ENCODE measurements around the gene TNRC6C. TPM values are rescaled to one million over a fixed set of nuclear protein-coding genes. Genes with fewer than 3 reads are reported as not detected.

The TNRC6C gene
- total RNA-seq, 4 donors from 2014 or later: 6.4 to 20.5 (median 10.5) TPM

DNA sequence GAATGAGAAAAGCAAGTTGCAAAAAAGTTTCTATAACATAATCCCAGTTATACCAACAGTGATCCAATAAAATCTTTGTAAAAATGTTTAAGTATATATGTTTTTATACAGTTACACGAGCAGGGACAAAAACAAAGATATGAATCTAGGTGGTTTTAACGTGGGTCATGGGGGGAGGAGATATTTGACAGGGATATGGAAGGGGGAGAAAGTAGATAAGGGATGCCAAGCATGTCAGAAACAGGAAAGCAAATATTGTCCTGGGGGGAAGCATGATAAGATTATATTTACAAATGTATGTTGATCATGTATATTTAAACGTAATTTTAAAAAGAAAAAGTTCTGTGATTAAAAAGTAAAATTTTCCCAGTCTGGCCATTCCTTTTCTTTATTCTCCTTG, 43.1 kb downstream of the TNRC6C start:
- TF ChIP-seq, protein P1, sequence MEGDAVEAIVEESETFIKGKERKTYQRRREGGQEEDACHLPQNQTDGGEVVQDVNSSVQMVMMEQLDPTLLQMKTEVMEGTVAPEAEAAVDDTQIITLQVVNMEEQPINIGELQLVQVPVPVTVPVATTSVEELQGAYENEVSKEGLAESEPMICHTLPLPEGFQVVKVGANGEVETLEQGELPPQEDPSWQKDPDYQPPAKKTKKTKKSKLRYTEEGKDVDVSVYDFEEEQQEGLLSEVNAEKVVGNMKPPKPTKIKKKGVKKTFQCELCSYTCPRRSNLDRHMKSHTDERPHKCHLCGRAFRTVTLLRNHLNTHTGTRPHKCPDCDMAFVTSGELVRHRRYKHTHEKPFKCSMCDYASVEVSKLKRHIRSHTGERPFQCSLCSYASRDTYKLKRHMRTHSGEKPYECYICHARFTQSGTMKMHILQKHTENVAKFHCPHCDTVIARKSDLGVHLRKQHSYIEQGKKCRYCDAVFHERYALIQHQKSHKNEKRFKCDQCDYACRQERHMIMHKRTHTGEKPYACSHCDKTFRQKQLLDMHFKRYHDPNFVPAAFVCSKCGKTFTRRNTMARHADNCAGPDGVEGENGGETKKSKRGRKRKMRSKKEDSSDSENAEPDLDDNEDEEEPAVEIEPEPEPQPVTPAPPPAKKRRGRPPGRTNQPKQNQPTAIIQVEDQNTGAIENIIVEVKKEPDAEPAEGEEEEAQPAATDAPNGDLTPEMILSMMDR (IDR thresholded peaks at IDR 0.05): no peak
- DNase-seq (ENCODE audit: low spot score) (no peak), ATAC-seq (ENCODE audit: low FRiP score) (no peak)

DNA sequence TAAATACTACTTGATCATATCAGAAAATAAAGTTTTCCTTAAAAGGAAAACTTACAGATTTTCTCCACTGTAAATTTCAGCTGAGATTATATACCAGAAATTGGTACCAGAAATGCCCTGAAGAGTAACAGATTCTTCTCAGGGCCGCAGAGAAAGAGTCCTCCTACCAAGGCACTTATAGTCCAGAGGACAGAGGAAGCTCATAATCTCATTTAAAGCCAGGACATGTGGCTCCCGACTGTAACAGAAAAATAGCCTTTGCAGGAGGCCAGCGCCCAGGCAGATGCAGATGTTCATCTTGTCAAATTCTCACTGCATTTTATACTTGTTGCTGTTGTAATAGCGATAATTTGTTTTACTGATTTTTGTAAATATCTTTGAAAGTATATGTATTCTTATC, 43.7 kb downstream of the TNRC6C start:
- ATAC-seq (ENCODE audit: low FRiP score): no peak
- TF ChIP-seq, protein P1 (IDR thresholded peaks at IDR 0.05): no peak

DNA sequence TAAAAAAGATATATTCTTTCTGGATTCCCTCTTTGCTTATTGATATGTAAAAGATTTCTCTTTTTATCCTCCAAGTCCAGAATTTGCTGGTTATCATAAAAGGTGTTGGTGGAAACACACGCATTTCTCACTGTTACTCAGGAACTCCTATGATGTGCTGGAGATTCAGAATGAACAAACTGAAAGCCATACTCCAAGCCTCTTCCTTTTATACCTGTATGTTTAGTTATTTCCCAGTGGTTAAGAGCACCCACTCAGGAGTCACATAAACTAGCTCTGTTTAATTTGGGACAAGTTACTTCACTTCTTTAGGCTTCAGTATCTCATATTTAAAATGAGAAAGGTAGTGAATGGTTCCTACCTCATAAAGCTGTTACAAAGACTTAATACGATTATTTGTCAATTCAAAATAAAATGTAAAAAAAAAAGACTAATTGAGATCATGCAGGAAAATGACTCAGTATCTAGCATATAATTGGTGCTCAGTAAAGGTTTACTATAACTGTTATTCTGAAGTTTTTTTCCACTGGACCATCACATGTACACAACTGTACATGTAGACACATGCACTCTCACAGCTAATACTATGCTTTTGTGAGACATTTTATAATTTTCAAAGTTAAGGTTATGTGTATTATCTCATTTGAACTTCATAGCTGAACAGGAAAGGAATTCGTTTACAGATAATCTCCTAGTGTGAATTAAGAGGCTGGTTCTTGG, 47.1 kb downstream of the TNRC6C start:
- no peak for ATAC-seq (ENCODE audit: low FRiP score)
- no peak for DNase-seq (ENCODE audit: low spot score)
- TF ChIP-seq, protein P1 (IDR thresholded peaks at IDR 0.05): no peak

More for the DNA sequence above, 43.7 kb downstream of the TNRC6C start:
- DNase-seq (ENCODE audit: low spot score): no peak

DNA sequence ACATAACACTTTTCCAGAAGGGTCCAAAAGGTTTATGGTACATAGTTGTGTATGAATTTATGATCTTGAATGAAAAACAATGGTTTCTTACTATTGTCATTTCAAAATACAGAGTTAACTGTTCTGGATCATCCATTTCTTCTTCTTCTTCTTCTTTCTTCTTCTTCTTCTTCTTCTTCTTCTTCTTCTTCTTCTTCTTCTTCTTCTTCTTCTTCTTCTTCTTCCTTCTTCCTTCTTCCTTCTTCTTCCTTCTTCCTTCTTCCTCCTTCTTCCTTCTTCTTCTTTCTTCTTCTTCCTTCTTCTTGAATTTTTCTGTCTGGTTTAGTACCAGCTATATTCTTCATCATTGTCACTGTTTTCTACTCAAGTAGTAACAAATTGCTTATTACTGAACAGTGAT, 47.8 kb downstream of the TNRC6C start:
- TF ChIP-seq, protein P1 (IDR thresholded peaks at IDR 0.05): no peak
- DNase-seq (ENCODE audit: low spot score): no peak
- ATAC-seq (ENCODE audit: low FRiP score): no peak

DNA sequence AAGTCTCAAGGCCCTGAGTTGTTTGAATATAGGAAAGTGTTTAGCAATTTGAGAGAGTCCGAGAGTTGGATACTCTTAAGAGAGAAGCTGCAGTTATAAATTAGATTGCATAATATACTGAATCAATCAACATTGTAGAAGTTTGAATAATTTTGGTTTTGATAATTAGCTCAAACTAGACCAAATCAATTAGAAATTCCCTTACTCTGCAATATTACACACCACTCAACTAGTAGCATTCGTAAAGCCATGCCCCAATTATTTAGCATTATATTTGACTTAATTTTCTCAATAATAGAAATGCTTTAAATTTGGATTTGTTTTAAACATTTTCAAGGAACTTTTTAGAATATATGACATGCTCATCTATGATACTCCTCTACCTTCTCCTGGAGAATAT, 49.1 kb downstream of the TNRC6C start:
- TF ChIP-seq, protein P1 (IDR thresholded peaks at IDR 0.05): no peak
- ATAC-seq (ENCODE audit: low FRiP score): no peak
- no peak for DNase-seq (ENCODE audit: low spot score)

DNA sequence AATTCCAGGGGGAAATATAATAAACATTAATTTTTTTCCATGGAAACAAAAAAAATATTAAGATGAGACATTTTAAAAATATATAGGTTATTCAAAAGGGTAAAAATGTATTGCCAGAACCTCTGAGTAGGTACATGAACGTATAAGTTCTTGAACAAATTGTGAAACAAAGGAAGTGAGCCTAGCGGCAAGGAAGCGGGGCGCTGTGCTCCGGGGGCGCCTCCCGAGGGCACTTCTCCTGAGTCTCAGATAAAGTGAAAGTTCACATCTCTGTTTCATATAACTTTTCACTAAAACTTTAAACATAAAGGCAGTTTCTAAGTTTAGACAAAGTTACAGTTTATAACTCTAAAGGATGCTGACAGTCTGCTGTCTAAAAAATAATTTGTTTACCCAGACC, 52.3 kb downstream of the TNRC6C start:
- TF ChIP-seq, protein P1 (IDR thresholded peaks at IDR 0.05): no peak
- ATAC-seq (ENCODE audit: low FRiP score) (no peak), DNase-seq (ENCODE audit: low spot score) (no peak)

DNA sequence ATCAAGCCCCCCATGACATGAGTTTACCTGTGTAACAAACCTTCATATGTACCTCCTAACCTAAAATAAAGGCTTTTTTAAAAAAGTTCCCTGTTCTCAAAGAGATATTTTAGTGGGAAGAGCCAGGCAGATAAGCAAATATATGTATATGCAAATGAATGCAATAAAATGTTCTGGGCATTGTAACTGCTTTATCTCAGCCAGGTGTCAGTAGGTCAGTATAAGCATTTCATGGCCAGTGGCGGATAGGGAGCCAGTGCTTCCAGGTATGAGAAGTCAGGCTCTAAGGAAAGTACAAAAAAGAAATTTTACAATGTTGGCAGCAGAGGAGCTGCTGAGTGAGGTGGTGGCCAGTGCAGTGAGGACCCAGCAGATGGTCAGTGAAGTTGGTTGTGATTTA, 53.9 kb downstream of the TNRC6C start:
- ATAC-seq (ENCODE audit: low FRiP score) (no peak), DNase-seq (ENCODE audit: low spot score) (no peak)
- TF ChIP-seq, protein P1 (IDR thresholded peaks at IDR 0.05): no peak

Data from omental fat pad (tissue), 4 donors.